Pancreas (tissue), 10 donors: ENCODE data around the gene OGDHL. TPM values are rescaled to one million over a fixed set of nuclear protein-coding genes. Genes with fewer than 3 reads are reported as not detected.

Experiments
- ATAC-seq, 4 donors: fragments of 200-7000 bp; cut with Tn5 transposase; one replicate each; pipeline versions ENCODE4 v1.8.0 to v1.9.1; 2020; ENCODE audit warnings: mild to moderate bottlenecking in 4 of 4, moderate library complexity in 4 of 4
- DNase-seq, 6 donors: peaks; one replicate each; pipeline ENCODE4 v3.0.0-alpha.2; 2020
- FAIRE-seq: peaks from 2 replicates; lab custom pipeline; 2012; peaks lifted over from hg19 to GRCh38; lab: Jason Lieb, UNC
- H3K27ac ChIP-seq, 4 donors: fragments of 200-600 bp; sonication (generic); 1 replicate in 3 of 4; 2 replicates in 1 of 4; pipeline versions ENCODE4 v1.5.0 to v1.8.0; 2020
- H3K27me3 ChIP-seq, 4 donors: fragments of 200-600 bp; one replicate each; pipeline ENCODE4 v1.8.0; 2021
- H3K36me3 ChIP-seq, 3 donors: fragments of 200-600 bp; sonication (generic) in 1 of 3; one replicate each; pipeline versions ENCODE4 v1.5.0 to v1.8.0; 2020 to 2021
- H3K4me1 ChIP-seq, 3 donors: fragments of 200-600 bp; one replicate each; pipeline ENCODE4 v1.8.0; 2021
- H3K4me3 ChIP-seq, 4 donors: fragments of 200-600 bp; sonication (generic) in 2 of 4; one replicate each; pipeline versions ENCODE4 v1.5.0 to v1.8.0; 2020 to 2021
- H3K9me3 ChIP-seq, 4 donors: fragments of 200-600 bp; one replicate each; pipeline ENCODE4 v1.8.0; 2021
- WGBS, 2 donors: extraction: QIAGEN DNeasy Blood & Tissue Kit; methylation state at CpG; one replicate each; pipeline ENCODE4 v1.1.7; 2013; 5-methylcytosine and 5-hydroxymethylcytosine counted together
- intact Hi-C, 3 donors: fragments of 100-400 bp; cut with DNase I; formaldehyde crosslinking; loops; one replicate each; pipeline versions ENCODE4 v1.11.1 to v1.14.2; 2022
- polyA plus RNA-seq, 2 donors: library from polyadenylated mRNA; stranded (reverse); fragments of 200-250 nt; gene quantifications; one replicate each; pipeline ENCODE4 v1.2.3, GENCODE V29; 2013
- total RNA-seq, 6 donors: library from RNA; stranded (reverse); fragmentation: NEBNext Ultra II Directional in 4 of 6; extraction: Animal tissue kit (Norgen Biotek cat#: 25700) in 4 of 6; gene quantifications; one replicate each; pipeline versions ENCODE4 v1.2.1 to v1.2.4, GENCODE V29; 2021 to 2023
- TF ChIP-seq, protein P1 (sequence below), 4 donors: fragments of 200-600 bp; sonication (generic) in 3 of 4; IDR thresholded peaks; one replicate each; pipeline versions ENCODE4 v1.5.0 to v1.8.0; 2021; ENCODE audit warnings: antibody characterized with exemption in 4 of 4
- donor health status: healthy with polysubstance abuse.
- donor health status: DM: no; HTN: no; CAD: no; lungs with moderate emphysema.
- donor health status: DM: no; HTN: no; CAD: no.
- donor health status: control.
- donor health status: control.
- donor health status: Bipolar disorder and iron deficiency.
- donor health status: DM: yes; HTN: yes; CAD: no.
- donor health status: DM: no; HTN: no; CAD: no.
- donor health status: DM: no; HTN: no; CAD: no.
- donor health status: DM: yes; HTN: yes; CAD: no.

Gene OGDHL
- total and polyA plus RNA-seq, 8 donors = 1.7 to 25.9 (median 4.3) TPM

DNA sequence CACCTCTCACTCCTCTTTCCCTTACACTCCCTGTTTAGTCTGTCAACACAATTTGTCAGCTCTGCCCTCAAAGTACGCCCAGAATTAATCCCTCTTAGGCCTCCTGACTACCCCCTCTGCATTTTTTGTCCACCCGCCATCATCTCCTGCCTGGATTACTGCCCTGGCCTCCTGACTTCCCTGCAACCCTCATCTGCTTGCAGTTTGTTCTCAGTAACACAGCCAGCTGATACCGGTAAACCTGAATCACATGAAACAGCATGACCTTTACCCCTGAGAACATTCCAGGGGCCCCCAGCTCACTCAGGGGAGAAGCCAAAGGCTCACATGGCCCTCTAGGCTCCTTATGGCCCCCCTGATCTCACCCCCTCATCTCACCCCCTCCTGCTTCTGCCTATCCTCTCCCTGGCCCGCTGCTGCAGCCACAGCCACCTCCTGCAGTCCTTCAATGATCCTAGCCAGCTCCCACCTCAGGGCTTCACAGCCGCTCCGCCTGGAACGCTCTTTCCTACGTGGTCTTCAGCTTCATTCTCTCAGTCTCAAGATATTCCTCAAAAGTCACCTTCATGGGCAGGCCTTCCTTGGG, 73.8 kb downstream of the OGDHL start:
- Histone ChIP-seq H3K9me3 (no peaks in the 10 kb centered on the region), H3K4me1 (no peaks in the 10 kb centered on the region), H3K27me3 (peaks cover 0 to 5% (median 0%) of the 10 kb centered on the region in 4 donors), H3K36me3 (no peaks in the 10 kb centered on the region), H3K27ac (no peak overlapping the region), H3K4me3 (no peak overlapping the region)
- ATAC-seq = no peak
- TF ChIP-seq, protein P1, sequence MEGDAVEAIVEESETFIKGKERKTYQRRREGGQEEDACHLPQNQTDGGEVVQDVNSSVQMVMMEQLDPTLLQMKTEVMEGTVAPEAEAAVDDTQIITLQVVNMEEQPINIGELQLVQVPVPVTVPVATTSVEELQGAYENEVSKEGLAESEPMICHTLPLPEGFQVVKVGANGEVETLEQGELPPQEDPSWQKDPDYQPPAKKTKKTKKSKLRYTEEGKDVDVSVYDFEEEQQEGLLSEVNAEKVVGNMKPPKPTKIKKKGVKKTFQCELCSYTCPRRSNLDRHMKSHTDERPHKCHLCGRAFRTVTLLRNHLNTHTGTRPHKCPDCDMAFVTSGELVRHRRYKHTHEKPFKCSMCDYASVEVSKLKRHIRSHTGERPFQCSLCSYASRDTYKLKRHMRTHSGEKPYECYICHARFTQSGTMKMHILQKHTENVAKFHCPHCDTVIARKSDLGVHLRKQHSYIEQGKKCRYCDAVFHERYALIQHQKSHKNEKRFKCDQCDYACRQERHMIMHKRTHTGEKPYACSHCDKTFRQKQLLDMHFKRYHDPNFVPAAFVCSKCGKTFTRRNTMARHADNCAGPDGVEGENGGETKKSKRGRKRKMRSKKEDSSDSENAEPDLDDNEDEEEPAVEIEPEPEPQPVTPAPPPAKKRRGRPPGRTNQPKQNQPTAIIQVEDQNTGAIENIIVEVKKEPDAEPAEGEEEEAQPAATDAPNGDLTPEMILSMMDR (IDR thresholded peaks at IDR 0.05) = no peak
- no peak for DNase-seq
- FAIRE-seq = no peak
- intact Hi-C loops = no loop called here
- WGBS, 2 donors = 13 to 16% methylated on average over 8 of the region's 8 CpGs

DNA sequence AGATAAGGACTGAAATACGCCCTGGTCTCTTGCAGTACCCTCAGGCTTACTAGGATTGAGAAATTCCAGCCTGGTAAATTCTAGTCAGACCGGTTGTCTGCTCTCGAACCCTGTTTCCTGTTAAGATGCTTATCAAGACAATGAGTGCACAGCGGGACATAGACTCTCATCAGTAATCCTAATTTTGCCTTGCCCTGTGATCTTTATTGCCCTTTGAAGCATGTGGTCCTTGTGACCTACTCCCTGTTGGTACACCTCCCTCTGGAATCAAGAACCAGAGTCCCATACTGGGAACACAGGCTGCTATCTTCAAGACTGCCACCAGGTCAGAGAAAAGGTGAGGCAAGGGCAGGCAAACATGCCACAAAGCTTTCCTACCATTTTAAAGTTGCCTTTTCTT, 75.5 kb downstream of the OGDHL start:
- H3K36me3 ChIP-seq = no peaks in the 10 kb centered on the region
- ATAC-seq (no peak), DNase-seq (no peak), FAIRE-seq (no peak)
- H3K9me3 ChIP-seq = no peaks in the 10 kb centered on the region
- 53 to 62% methylated on average over 4 of the region's 4 CpGs for WGBS, 2 donors
- intact Hi-C loops = no loop called here
- H3K27me3 ChIP-seq = peaks cover 0 to 5% (median 0%) of the 10 kb centered on the region in 4 donors
- TF ChIP-seq, protein P1 (IDR thresholded peaks at IDR 0.05) = no peak
- H3K4me1 ChIP-seq = no peaks in the 10 kb centered on the region
- no peak overlapping the region for H3K27ac ChIP-seq
- H3K4me3 ChIP-seq = no peak overlapping the region

Other genes starting within 250 kb of the OGDHL start
- gene ERCC6, start 223.2 kb downstream of the OGDHL start, total RNA-seq = 10 to 100 TPM; 12.7 to 20.0 (median 16.4) TPM
- gene ERCC6, start 223.2 kb downstream of the OGDHL start, polyA plus RNA-seq = 1 to 10 TPM; 3.8 to 4.1 TPM
- under 1 TPM in 1 of 6 donors, not detected in 5; 0.09 TPM for gene SLC18A3, start 152.0 kb downstream of the OGDHL start, total RNA-seq
- under 1 TPM in 1 of 2 donors, not detected in 1; 0.47 TPM for gene SLC18A3, start 152.0 kb downstream of the OGDHL start, polyA plus RNA-seq
- under 1 TPM in 1 of 6 donors, not detected in 5; 0.28 TPM for gene CHAT, start 148.3 kb downstream of the OGDHL start, total RNA-seq
- not detected for gene CHAT, start 148.3 kb downstream of the OGDHL start, polyA plus RNA-seq
- not detected for gene C10orf53, start 82.7 kb downstream of the OGDHL start, total RNA-seq
- gene C10orf53, start 82.7 kb downstream of the OGDHL start, polyA plus RNA-seq = not detected
- 10 to 100 TPM in 3 of 6 donors, 1 to 10 TPM in 3; 7.1 to 14.9 (median 10.0) TPM for gene PARG, start 179.7 kb upstream of the OGDHL start, total RNA-seq
- 1 to 10 TPM; 3.1 to 6.5 TPM for gene PARG, start 179.7 kb upstream of the OGDHL start, polyA plus RNA-seq
- 10 to 100 TPM in 1 of 6 donors, 1 to 10 TPM in 5; 7.2 to 10.8 (median 8.5) TPM for gene TIMM23B, start 179.7 kb upstream of the OGDHL start, total RNA-seq
- gene TIMM23B, start 179.7 kb upstream of the OGDHL start, polyA plus RNA-seq = 10 to 100 TPM in 1 of 2 donors, 1 to 10 TPM in 1; 8.9 to 13.1 TPM
- 1 to 10 TPM; 5.4 to 8.7 (median 6.4) TPM for gene AGAP6, start 226.1 kb upstream of the OGDHL start, total RNA-seq
- 10 to 100 TPM; 37.6 to 44.5 TPM for gene AGAP6, start 226.1 kb upstream of the OGDHL start, polyA plus RNA-seq